GM12878 (cell line): ENCODE data around the gene AP4E1. TPM values are rescaled to one million over a fixed set of nuclear protein-coding genes. Genes with fewer than 3 reads are reported as not detected.

ENCODE experiments used
- ATAC-seq: fragments of 200-7000 bp; cut with Tn5 transposase; 3 replicates; pipeline ENCODE4 v1.9.1; 2020; ENCODE audit warnings: mild to moderate bottlenecking, moderate library complexity
- BruUV-seq: library from RNA; stranded (reverse); fragments of 400-500 nt; replicated peaks from 2 replicates; lab custom pipeline; 2021; lab: Mats Ljungman, UMichigan
- CTCF ChIA-PET: fragments of 300-600 bp; sonication (Branson Sonifier 250); formaldehyde crosslinking; extraction: SDS; loops from one replicate; lab custom pipeline; 2021; ENCODE audit warnings: inconsistent platforms; lab: Yijun Ruan, JAX
- POLR2A ChIA-PET: fragments of 350-600 bp; formaldehyde crosslinking; extraction: SDS; loops from one replicate; lab custom pipeline; 2021; ENCODE audit warnings: inconsistent platforms; lab: Charles Lee
- RAD21 ChIA-PET: fragments of 300-600 bp; sonication (Branson Sonifier 250); formaldehyde crosslinking; loops from one replicate; lab custom pipeline; 2023; ENCODE audit warnings: antibody characterized with exemption; ENCODE audit not compliant: unreplicated experiment; lab: Charles Lee
- SMC1A ChIA-PET: fragments of 300-600 bp; sonication (Branson Sonifier 250); formaldehyde crosslinking; loops from one replicate; lab custom pipeline; 2023; ENCODE audit not compliant: unreplicated experiment, uncharacterized antibody; lab: Charles Lee
- DNase-seq: peaks from one replicate; pipeline ENCODE4 v3.0.0-alpha.2; 2011; ENCODE audit warnings: low read depth, low spot score
- FAIRE-seq: peaks from 3 replicates; lab custom pipeline; 2011; peaks lifted over from hg19 to GRCh38; lab: Jason Lieb, UNC
- H2AFZ ChIP-seq: 2 replicates; pipeline ENCODE4 v1.6.0; 2011; ENCODE audit warnings: low read depth, low read length, control low read depth; ENCODE audit not compliant: control insufficient read depth
- H3K27ac ChIP-seq: 2 replicates; pipeline ENCODE4 v1.5.1; 2011; ENCODE audit warnings: control low read depth; ENCODE audit not compliant: control insufficient read depth, insufficient read depth
- H3K27me3 ChIP-seq, 2 experiments: replicated peaks in 1 of 2; 2 replicates each; pipeline versions ENCODE4 v1.6.0 to v1.6.1; 2011; ENCODE audit warnings: low read length in 1 of 2; ENCODE audit not compliant: control insufficient read depth in 2 of 2, insufficient read depth in 2 of 2
- H3K36me3 ChIP-seq, 2 experiments: 2 replicates each; pipeline ENCODE4 v1.5.1; 2011; ENCODE audit warnings: low read length in 1 of 2; ENCODE audit not compliant: control insufficient read depth in 2 of 2, insufficient read depth in 2 of 2
- H3K4me1 ChIP-seq: 2 replicates; pipeline ENCODE4 v1.6.1; 2011; ENCODE audit warnings: mild to moderate bottlenecking, low read length, moderate library complexity, mixed read lengths; ENCODE audit not compliant: control insufficient read depth, insufficient read depth
- H3K4me2 ChIP-seq: 2 replicates; pipeline ENCODE4 v1.6.0; 2011; ENCODE audit warnings: control low read depth; ENCODE audit not compliant: control insufficient read depth, insufficient read depth
- H3K4me3 ChIP-seq: fragments of 200-600 bp; sonication (generic); 2 replicates; pipeline ENCODE4 v1.5.1; 2016
- H3K79me2 ChIP-seq: 2 replicates; pipeline ENCODE4 v1.6.0; 2011; ENCODE audit warnings: low read length; ENCODE audit not compliant: control insufficient read depth, insufficient read depth
- H3K9ac ChIP-seq: 2 replicates; pipeline ENCODE4 v1.8.0; 2011; ENCODE audit warnings: low read length, control low read depth, mixed read lengths; ENCODE audit not compliant: control insufficient read depth, insufficient read depth
- H3K9me3 ChIP-seq: replicated peaks from 3 replicates; pipeline ENCODE4 v1.5.1; 2011; ENCODE audit warnings: mild to moderate bottlenecking, low read length; ENCODE audit not compliant: control insufficient read depth, insufficient read depth
- H4K20me1 ChIP-seq: 2 replicates; pipeline ENCODE4 v1.6.0; 2011; ENCODE audit not compliant: control insufficient read depth, insufficient read depth
- BMI1 ChIP-seq: fragments of 450-650 bp; IDR thresholded peaks from 2 replicates; pipeline ENCODE4 v1.6.1; 2016; ENCODE audit warnings: mild to moderate bottlenecking, moderate library complexity, borderline replicate concordance
- CBFB ChIP-seq: IDR thresholded peaks from 2 replicates; pipeline ENCODE4 v1.6.1; 2016; ENCODE audit warnings: antibody characterized with exemption, low read depth
- CBX3 ChIP-seq: fragments of 200-600 bp; sonication (generic); IDR thresholded peaks from 2 replicates; pipeline ENCODE4 v1.6.1; 2016; ENCODE audit warnings: low read depth, borderline replicate concordance
- PAX5 ChIP-seq: IDR thresholded peaks from 2 replicates; pipeline ENCODE4 v1.6.1; 2011; ENCODE audit warnings: low read depth, low read length, borderline replicate concordance
- POLR2A ChIP-seq: IDR thresholded peaks from 2 replicates; pipeline ENCODE4 v1.6.1; 2011; ENCODE audit warnings: low read depth, mild to moderate bottlenecking, low read length
- RB1 ChIP-seq: fragments of 450-650 bp; formaldehyde crosslinking; IDR thresholded peaks from 2 replicates; pipeline ENCODE4 v1.6.1; 2017; ENCODE audit warnings: mild to moderate bottlenecking, borderline replicate concordance
- SIN3A ChIP-seq: IDR thresholded peaks from 2 replicates; pipeline ENCODE4 v1.6.1; 2012; ENCODE audit warnings: low read depth, low read length, improper control_type of control experiment
- SRF ChIP-seq, 2 experiments: IDR thresholded peaks; 2 replicates each; pipeline ENCODE4 v1.6.1; 2011; ENCODE audit warnings: low read depth in 2 of 2, low read length in 2 of 2, mild to moderate bottlenecking in 1 of 2, moderate library complexity in 1 of 2
- ZZZ3 ChIP-seq: IDR thresholded peaks from 2 replicates; pipeline ENCODE4 v1.6.1; 2011; ENCODE audit warnings: low read depth; ENCODE audit not compliant: control insufficient read depth, insufficient read length
- WGBS: methylation state at CpG from one replicate; pipeline ENCODE4 v1.1.6; 2016; ENCODE audit warnings: low lambda C conversion rate; ENCODE audit not compliant: insufficient replicate concordance, insufficient coverage; ENCODE audit errors: missing lambda C conversion rate; 5-methylcytosine and 5-hydroxymethylcytosine counted together
- in situ Hi-C: fragments of 300-500 bp; cut with MboI; formaldehyde crosslinking; loops from 9 replicates; pipeline ENCODE4 v1.14.3; 2018; ENCODE audit warnings: mixed read lengths
- intact Hi-C: fragments of 100-400 bp; cut with micrococcal nuclease; formaldehyde crosslinking; loops from one replicate; pipeline ENCODE4 v1.14.2; 2022; ENCODE audit not compliant: unreplicated experiment
- polyA plus RNA-seq, 11 experiments: library from polyadenylated mRNA; depleted of rRNA in 4 of 11; unstranded in 6 of 11; stranded (reverse) in 5 of 11; fragments of >200 nt; fragmentation: Nextera tagmentation in 4 of 11; fragmentation: Illumina TruSeq in 1 of 11; extraction: Ambion mirVana in 4 of 11; extraction: Trizol in 1 of 11; gene quantifications; 1 replicate in 1 of 11; 2 replicates in 10 of 11; pipeline versions ENCODE4 v1.2.1 to v1.2.3, GENCODE V29; 2011 to 2016; ENCODE audit warnings: inconsistent platforms in 2 of 11, missing spikeins in 2 of 11, low read depth in 1 of 11
- total RNA-seq, 4 experiments: library from RNA; depleted of rRNA in 3 of 4; stranded (reverse); fragments of >200 nt in 3 of 4; fragmentation: Illumina TruSeq in 1 of 4; extraction: Trizol in 1 of 4; gene quantifications; 2 replicates each; pipeline versions ENCODE4 v1.2.1 to v1.2.3, GENCODE V29; 2013 to 2021
- TF ChIP-seq, protein P1 (sequence below): IDR thresholded peaks from 2 replicates; pipeline ENCODE4 v1.6.1; 2012; ENCODE audit warnings: improper control_type of control experiment, low read depth, low read length; ENCODE audit not compliant: insufficient replicate concordance
- TF ChIP-seq, protein P2 (sequence below): fragments of 450-650 bp; formaldehyde crosslinking; IDR thresholded peaks from 2 replicates; pipeline ENCODE4 v1.4.0; 2020; ENCODE audit warnings: mild to moderate bottlenecking, moderate library complexity
- TF ChIP-seq, protein P3 (sequence below): IDR thresholded peaks from 2 replicates; pipeline ENCODE4 v1.6.1; 2011; ENCODE audit warnings: borderline replicate concordance, low read depth, mild to moderate bottlenecking, moderate library complexity, low read length; ENCODE audit not compliant: insufficient read depth, poor library complexity, severe bottlenecking

The AP4E1 gene
- total and polyA plus RNA-seq, 10 of the 15 experiments (the other 5 are each of a cell fraction or from before 2014, with no cell fraction given) = 1.2 to 11.4 (median 6.7) TPM

DNA sequence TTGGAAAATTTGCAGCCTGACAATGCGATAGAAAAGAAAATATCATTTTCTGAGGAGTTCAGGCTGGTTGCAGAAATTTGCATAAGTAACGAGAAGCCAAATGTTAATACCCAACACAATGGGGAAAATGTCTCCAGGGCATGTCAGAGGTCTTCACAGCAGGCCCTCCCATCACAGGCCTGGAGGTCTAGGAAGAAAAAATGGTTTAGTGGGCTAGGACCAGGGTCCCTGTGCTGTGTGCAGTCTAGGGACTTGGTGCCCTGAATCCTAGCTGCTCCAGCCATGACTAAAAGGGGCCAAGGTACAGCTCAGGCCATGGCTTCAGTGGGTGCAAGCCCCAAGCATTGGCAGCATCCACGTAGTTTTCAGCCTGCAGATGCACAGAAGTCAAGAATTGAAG lies 14.5 kb upstream of the AP4E1 start:
- no peak overlapping the region for H2AFZ ChIP-seq
- in situ Hi-C loops = no loop called here
- no peaks in the 10 kb centered on the region for H3K79me2 ChIP-seq
- DNase-seq (no peak), ATAC-seq (no peak), FAIRE-seq (no peak)
- H3K9ac ChIP-seq = no peak overlapping the region
- POLR2A ChIA-PET = no interaction called here
- BruUV-seq = no TSS peak
- H3K27me3 ChIP-seq = no peaks in the 10 kb centered on the region
- RAD21 ChIA-PET = no interaction called here
- SMC1A ChIA-PET = no interaction called here
- no peaks in the 10 kb centered on the region for H3K36me3 ChIP-seq
- intact Hi-C loops = no loop called here
- CTCF ChIA-PET = no interaction called here
- no peaks in the 10 kb centered on the region for H3K4me1 ChIP-seq
- no peak overlapping the region for H3K4me3 ChIP-seq
- no peaks in the 10 kb centered on the region for H4K20me1 ChIP-seq
- no peak overlapping the region for H3K4me2 ChIP-seq
- TF ChIP-seq SIN3A (no peak), ZZZ3 (no peak), SRF (IDR thresholded peaks at IDR 0.05; ENCODE audit: low read depth in 2 of 2, low read length in 2 of 2) (no peak), CBX3 (no peak), POLR2A (no peak), BMI1 (no peak), PAX5 (no peak), CBFB (no peak), RB1 (no peak)
- TF ChIP-seq, protein P1, sequence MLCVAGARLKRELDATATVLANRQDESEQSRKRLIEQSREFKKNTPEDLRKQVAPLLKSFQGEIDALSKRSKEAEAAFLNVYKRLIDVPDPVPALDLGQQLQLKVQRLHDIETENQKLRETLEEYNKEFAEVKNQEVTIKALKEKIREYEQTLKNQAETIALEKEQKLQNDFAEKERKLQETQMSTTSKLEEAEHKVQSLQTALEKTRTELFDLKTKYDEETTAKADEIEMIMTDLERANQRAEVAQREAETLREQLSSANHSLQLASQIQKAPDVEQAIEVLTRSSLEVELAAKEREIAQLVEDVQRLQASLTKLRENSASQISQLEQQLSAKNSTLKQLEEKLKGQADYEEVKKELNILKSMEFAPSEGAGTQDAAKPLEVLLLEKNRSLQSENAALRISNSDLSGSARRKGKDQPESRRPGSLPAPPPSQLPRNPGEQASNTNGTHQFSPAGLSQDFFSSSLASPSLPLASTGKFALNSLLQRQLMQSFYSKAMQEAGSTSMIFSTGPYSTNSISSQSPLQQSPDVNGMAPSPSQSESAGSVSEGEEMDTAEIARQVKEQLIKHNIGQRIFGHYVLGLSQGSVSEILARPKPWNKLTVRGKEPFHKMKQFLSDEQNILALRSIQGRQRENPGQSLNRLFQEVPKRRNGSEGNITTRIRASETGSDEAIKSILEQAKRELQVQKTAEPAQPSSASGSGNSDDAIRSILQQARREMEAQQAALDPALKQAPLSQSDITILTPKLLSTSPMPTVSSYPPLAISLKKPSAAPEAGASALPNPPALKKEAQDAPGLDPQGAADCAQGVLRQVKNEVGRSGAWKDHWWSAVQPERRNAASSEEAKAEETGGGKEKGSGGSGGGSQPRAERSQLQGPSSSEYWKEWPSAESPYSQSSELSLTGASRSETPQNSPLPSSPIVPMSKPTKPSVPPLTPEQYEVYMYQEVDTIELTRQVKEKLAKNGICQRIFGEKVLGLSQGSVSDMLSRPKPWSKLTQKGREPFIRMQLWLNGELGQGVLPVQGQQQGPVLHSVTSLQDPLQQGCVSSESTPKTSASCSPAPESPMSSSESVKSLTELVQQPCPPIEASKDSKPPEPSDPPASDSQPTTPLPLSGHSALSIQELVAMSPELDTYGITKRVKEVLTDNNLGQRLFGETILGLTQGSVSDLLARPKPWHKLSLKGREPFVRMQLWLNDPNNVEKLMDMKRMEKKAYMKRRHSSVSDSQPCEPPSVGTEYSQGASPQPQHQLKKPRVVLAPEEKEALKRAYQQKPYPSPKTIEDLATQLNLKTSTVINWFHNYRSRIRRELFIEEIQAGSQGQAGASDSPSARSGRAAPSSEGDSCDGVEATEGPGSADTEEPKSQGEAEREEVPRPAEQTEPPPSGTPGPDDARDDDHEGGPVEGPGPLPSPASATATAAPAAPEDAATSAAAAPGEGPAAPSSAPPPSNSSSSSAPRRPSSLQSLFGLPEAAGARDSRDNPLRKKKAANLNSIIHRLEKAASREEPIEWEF = no peak
- TF ChIP-seq, protein P2, sequence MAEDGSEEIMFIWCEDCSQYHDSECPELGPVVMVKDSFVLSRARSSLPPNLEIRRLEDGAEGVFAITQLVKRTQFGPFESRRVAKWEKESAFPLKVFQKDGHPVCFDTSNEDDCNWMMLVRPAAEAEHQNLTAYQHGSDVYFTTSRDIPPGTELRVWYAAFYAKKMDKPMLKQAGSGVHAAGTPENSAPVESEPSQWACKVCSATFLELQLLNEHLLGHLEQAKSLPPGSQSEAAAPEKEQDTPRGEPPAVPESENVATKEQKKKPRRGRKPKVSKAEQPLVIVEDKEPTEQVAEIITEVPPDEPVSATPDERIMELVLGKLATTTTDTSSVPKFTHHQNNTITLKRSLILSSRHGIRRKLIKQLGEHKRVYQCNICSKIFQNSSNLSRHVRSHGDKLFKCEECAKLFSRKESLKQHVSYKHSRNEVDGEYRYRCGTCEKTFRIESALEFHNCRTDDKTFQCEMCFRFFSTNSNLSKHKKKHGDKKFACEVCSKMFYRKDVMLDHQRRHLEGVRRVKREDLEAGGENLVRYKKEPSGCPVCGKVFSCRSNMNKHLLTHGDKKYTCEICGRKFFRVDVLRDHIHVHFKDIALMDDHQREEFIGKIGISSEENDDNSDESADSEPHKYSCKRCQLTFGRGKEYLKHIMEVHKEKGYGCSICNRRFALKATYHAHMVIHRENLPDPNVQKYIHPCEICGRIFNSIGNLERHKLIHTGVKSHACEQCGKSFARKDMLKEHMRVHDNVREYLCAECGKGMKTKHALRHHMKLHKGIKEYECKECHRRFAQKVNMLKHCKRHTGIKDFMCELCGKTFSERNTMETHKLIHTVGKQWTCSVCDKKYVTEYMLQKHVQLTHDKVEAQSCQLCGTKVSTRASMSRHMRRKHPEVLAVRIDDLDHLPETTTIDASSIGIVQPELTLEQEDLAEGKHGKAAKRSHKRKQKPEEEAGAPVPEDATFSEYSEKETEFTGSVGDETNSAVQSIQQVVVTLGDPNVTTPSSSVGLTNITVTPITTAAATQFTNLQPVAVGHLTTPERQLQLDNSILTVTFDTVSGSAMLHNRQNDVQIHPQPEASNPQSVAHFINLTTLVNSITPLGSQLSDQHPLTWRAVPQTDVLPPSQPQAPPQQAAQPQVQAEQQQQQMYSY = no peak
- TF ChIP-seq, protein P3, sequence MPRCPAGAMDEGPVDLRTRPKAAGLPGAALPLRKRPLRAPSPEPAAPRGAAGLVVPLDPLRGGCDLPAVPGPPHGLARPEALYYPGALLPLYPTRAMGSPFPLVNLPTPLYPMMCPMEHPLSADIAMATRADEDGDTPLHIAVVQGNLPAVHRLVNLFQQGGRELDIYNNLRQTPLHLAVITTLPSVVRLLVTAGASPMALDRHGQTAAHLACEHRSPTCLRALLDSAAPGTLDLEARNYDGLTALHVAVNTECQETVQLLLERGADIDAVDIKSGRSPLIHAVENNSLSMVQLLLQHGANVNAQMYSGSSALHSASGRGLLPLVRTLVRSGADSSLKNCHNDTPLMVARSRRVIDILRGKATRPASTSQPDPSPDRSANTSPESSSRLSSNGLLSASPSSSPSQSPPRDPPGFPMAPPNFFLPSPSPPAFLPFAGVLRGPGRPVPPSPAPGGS = no peak
- H3K27ac ChIP-seq = no peak overlapping the region
- H3K9me3 ChIP-seq = peaks cover 7% of the 10 kb centered on the region; the same call in 2 of the 3 replicates
- 52% methylated on average over 3 of the region's 3 CpGs for WGBS
